ENCODE results near the gene PLB1. TPM values are rescaled to one million over a fixed set of nuclear protein-coding genes. Genes with fewer than 3 reads are reported as not detected.

PLB1 gene
- total RNA-seq, 2 experiments from 2014 or later = 1.3 to 1.6 TPM

DNA sequence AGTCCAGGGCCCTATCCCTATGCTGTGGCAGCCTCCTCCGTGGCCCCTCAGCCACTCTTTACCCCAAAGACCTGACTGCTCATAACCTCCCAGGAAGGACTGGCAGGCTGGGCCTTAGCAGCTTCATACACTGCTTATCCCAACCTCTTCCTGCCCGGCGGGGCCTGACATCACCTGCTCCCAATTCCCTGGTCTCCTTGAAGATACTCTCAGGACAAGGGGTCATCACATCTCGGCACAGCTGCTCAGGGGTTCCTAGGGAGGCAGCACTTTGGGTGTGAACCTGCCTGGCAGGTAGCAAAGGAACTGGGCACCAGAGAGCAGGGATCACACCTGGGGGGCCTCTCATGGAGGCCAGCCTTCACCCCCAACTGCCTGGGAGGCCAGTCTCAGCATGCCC lies 68.5 kb downstream of the PLB1 start:
- Histone ChIP-seq H3K4me1 (ENCODE audit: insufficient read depth, low read length) (peaks cover 19% of the 10 kb centered on the region), H3K36me3 (ENCODE audit: insufficient read depth, low read length) (no peaks in the 10 kb centered on the region), H3K9me3 (ENCODE audit: control insufficient read depth in 1 of 2, insufficient read depth in 1 of 2, low read length in 2 of 2) (no peaks in the 10 kb centered on the region), H3K27me3 (ENCODE audit: control insufficient read depth in 1 of 2, insufficient read depth in 2 of 2, low read length in 2 of 2) (no peaks in the 10 kb centered on the region), H3K27ac (ENCODE audit: low read depth in 1 of 2, low read length in 2 of 2) (no peak overlapping the region), H3K4me3 (ENCODE audit: low read length) (no peak overlapping the region)
- TF ChIP-seq, protein P1, sequence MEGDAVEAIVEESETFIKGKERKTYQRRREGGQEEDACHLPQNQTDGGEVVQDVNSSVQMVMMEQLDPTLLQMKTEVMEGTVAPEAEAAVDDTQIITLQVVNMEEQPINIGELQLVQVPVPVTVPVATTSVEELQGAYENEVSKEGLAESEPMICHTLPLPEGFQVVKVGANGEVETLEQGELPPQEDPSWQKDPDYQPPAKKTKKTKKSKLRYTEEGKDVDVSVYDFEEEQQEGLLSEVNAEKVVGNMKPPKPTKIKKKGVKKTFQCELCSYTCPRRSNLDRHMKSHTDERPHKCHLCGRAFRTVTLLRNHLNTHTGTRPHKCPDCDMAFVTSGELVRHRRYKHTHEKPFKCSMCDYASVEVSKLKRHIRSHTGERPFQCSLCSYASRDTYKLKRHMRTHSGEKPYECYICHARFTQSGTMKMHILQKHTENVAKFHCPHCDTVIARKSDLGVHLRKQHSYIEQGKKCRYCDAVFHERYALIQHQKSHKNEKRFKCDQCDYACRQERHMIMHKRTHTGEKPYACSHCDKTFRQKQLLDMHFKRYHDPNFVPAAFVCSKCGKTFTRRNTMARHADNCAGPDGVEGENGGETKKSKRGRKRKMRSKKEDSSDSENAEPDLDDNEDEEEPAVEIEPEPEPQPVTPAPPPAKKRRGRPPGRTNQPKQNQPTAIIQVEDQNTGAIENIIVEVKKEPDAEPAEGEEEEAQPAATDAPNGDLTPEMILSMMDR (IDR thresholded peaks at IDR 0.05) = no peak
- peaks cover 20% of the 10 kb centered on the region for H3K4me1 Mint-ChIP-seq (ENCODE audit: low read depth)
- no peak overlapping the region for H3K4me3 Mint-ChIP-seq
- no peak overlapping the region for H3K27ac Mint-ChIP-seq
- H3K36me3 Mint-ChIP-seq (ENCODE audit: low read depth) = no peaks in the 10 kb centered on the region
- H3K27me3 Mint-ChIP-seq = no peaks in the 10 kb centered on the region
- intact Hi-C loops (cut with DNase I, micrococcal nuclease) = loop anchor here (10.0 kb wide), 3 partner anchors 330 to 450 kb away; partner anchors contain the start of gene WDR43 (in 1 of the 2)
- DNase-seq (no peak), ATAC-seq (ENCODE audit: poor library complexity) (no peak)
- H3K9me3 Mint-ChIP-seq = no peaks in the 10 kb centered on the region
- ChIA-PET POLR2A (no interaction called here), CTCF (no interaction called here)

DNA sequence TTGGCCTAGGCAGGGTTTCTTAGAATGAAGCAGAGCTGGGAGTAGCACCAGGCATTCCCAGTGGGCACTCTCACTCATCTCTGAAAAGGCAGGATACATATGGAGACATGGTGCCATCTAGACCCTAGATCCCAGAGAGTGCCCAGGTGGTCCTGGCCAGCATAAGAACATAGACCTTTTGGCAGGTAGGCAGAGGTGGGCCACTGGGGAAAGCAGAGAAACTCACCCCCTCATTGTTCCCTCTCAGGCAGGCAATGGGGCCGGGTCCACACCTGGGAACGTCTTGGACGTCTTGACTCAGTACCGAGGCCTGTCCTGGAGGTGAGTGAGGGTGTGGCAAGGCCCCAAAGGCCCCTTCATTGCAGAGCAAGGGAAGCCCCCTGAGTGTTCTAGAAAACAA lies 69.2 kb downstream of the PLB1 start:
- TF ChIP-seq, protein P1 (IDR thresholded peaks at IDR 0.05) = no peak
- H3K27me3 ChIP-seq (ENCODE audit: control insufficient read depth in 1 of 2, insufficient read depth in 2 of 2, low read length in 2 of 2) = no peaks in the 10 kb centered on the region
- no peak overlapping the region for H3K4me3 Mint-ChIP-seq
- H3K27ac ChIP-seq (ENCODE audit: low read depth in 1 of 2, low read length in 2 of 2) = no peak overlapping the region
- ATAC-seq (ENCODE audit: poor library complexity) = no peak
- H3K27ac Mint-ChIP-seq = no peak overlapping the region
- H3K36me3 Mint-ChIP-seq (ENCODE audit: low read depth) = no peaks in the 10 kb centered on the region
- H3K36me3 ChIP-seq (ENCODE audit: insufficient read depth, low read length) = no peaks in the 10 kb centered on the region
- CTCF ChIA-PET = no interaction called here
- DNase-seq = no peak
- no peaks in the 10 kb centered on the region for H3K9me3 Mint-ChIP-seq
- H3K4me1 ChIP-seq (ENCODE audit: insufficient read depth, low read length) = peaks cover 19% of the 10 kb centered on the region
- H3K27me3 Mint-ChIP-seq = no peaks in the 10 kb centered on the region
- intact Hi-C loops (cut with DNase I, micrococcal nuclease) = loop anchor here (5.0 to 10.0 kb wide), 9 partner anchors 247 to 632 kb away; partner anchors contain the start of genes WDR43 (in 2 of the 2) and SPDYA (in 1 of the 2)
- peaks cover 20% of the 10 kb centered on the region for H3K4me1 Mint-ChIP-seq (ENCODE audit: low read depth)
- H3K4me3 ChIP-seq (ENCODE audit: low read length) = no peak overlapping the region
- H3K9me3 ChIP-seq (ENCODE audit: control insufficient read depth in 1 of 2, insufficient read depth in 1 of 2, low read length in 2 of 2) = no peaks in the 10 kb centered on the region
- POLR2A ChIA-PET = no interaction called here

DNA sequence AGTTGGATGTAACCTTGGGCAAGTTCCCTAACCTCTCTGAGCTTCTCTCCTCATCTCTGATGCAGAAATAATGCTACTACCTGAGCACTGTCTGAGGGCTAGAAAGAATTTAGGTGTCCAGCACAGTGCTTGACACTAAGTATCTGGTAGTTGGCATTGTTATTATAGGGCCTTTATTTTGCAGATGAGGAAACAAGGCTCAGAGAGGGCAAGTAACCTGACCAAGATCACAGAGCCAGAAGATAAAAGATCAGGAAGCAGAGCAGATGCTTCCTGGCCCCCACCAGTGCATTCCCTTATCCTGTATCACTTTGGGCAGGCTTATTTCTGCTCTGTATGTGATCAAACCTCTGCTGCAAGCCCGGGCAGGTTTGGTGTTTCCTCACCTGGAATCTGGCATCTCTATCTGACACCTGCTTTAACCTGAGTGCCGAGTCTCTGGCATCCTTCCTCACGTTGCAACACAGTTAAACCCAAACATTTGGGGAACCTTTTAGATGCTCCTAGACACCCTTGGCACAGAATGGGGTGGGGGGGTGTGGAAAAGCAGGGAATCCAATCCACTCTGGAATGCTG lies 69.9 kb downstream of the PLB1 start:
- Histone ChIP-seq H3K27me3 (ENCODE audit: control insufficient read depth in 1 of 2, insufficient read depth in 2 of 2, low read length in 2 of 2) (no peaks in the 10 kb centered on the region), H3K36me3 (ENCODE audit: insufficient read depth, low read length) (no peaks in the 10 kb centered on the region), H3K9me3 (ENCODE audit: control insufficient read depth in 1 of 2, insufficient read depth in 1 of 2, low read length in 2 of 2) (no peaks in the 10 kb centered on the region), H3K4me3 (ENCODE audit: low read length) (no peak overlapping the region), H3K4me1 (ENCODE audit: insufficient read depth, low read length) (peaks cover 19% of the 10 kb centered on the region), H3K27ac (ENCODE audit: low read depth in 1 of 2, low read length in 2 of 2) (no peak overlapping the region)
- no peak for DNase-seq
- Mint-ChIP-seq H3K9me3 (no peaks in the 10 kb centered on the region), H3K36me3 (ENCODE audit: low read depth) (no peaks in the 10 kb centered on the region), H3K4me3 (peak overlapping the region; percentile 95), H3K27ac (no peak overlapping the region), H3K4me1 (ENCODE audit: low read depth) (peaks cover 20% of the 10 kb centered on the region), H3K27me3 (no peaks in the 10 kb centered on the region)
- intact Hi-C loops (cut with DNase I, micrococcal nuclease) = loop anchor here (1.0 to 10.0 kb wide), 11 partner anchors 189 to 631 kb away; partner anchors contain the start of genes WDR43 (in 2 of the 2) and SPDYA (in 1 of the 2)
- POLR2A ChIA-PET = interaction anchor here (1.1 to 2.8 kb wide), 5 partner anchors 21 to 329 kb away, joined by 3 to 11 read pairs (median 8); partner anchors contain the start of genes PPP1CB, TRMT61B and WDR43
- no peak for ATAC-seq (ENCODE audit: poor library complexity)
- CTCF ChIA-PET = interaction anchor here (0.6 to 2.6 kb wide), 34 partner anchors 8 to 862 kb away, joined by 3 to 43 read pairs (median 7); partner anchors contain the start of genes PPP1CB, TRMT61B and WDR43
- TF ChIP-seq, protein P1 (IDR thresholded peaks at IDR 0.05) = no peak

Measured in CD4-positive, alpha-beta T cell (primary cell).